Coronary artery (tissue), 2 donors: ENCODE data around the gene LARP4.
"Not testable (repeated sequence)": the region's sequence is repeated elsewhere in the genome, so short reads cannot be mapped to it uniquely, and the experiment has no call there.

ENCODE experiments used
- DNase-seq: peaks from one replicate; pipeline ENCODE4 v3.0.0-alpha.2; 2017; ENCODE audit warnings: low spot score
- H3K27ac ChIP-seq, 2 donors: fragments of 200-600 bp; sonication (generic); one replicate each; pipeline ENCODE4 v1.5.1; 2016 to 2019
- H3K4me3 ChIP-seq: fragments of 200-600 bp; sonication (generic); 2 replicates; pipeline ENCODE4 v1.5.1; 2016; ENCODE audit warnings: mild to moderate bottlenecking, moderate library complexity
- CTCF ChIP-seq: fragments of 200-600 bp; sonication (generic); IDR thresholded peaks from one replicate; pipeline ENCODE4 v1.5.1; 2019; ENCODE audit warnings: antibody characterized with exemption

LARP4 gene

GRCh38 chr12:50419112-50419909 is 18.6 kb downstream of the LARP4 start:
- Histone ChIP-seq H3K27ac (no peak overlapping the region), H3K4me3 (no peak overlapping the region)
- no peak for DNase-seq
- no peak for TF ChIP-seq CTCF

GRCh38 chr12:50422855-50423254 is 22.2 kb downstream of the LARP4 start:
- H3K4me3 ChIP-seq, DNase-seq, H3K27ac ChIP-seq: not testable (repeated sequence)

GRCh38 chr12:50423342-50423741 is 22.7 kb downstream of the LARP4 start:
- DNase-seq, H3K27ac ChIP-seq, H3K4me3 ChIP-seq: not testable (repeated sequence)

- TF ChIP-seq CTCF, result no peak
- Histone ChIP-seq H3K27ac (no peak overlapping the region), H3K4me3 (no peak overlapping the region)
- DNase-seq, result no peak
Measured at GRCh38 chr12:50425589-50426258, 25.0 kb downstream of the LARP4 start.

GRCh38 chr12:50431656-50432055 is 31.0 kb downstream of the LARP4 start:
- not testable (repeated sequence) for DNase-seq, H3K4me3 ChIP-seq, H3K27ac ChIP-seq

- no peak overlapping the region for H3K4me3 ChIP-seq
- H3K27ac ChIP-seq, result no peak overlapping the region
- DNase-seq, result no peak
- no peak for TF ChIP-seq CTCF
Measured at GRCh38 chr12:50440288-50440687, 39.6 kb downstream of the LARP4 start.

- no peak for DNase-seq
- Histone ChIP-seq H3K4me3 (no peak overlapping the region), H3K27ac (no peak overlapping the region)
Measured at GRCh38 chr12:50441763-50442162, 41.1 kb downstream of the LARP4 start.

More at GRCh38 chr12:50441763-50442162, 41.1 kb downstream of the LARP4 start:
- TF ChIP-seq CTCF, result no peak
